HG02981 (cell line): Measurements from ENCODE around the gene HOMER2.
"Not testable (repeated sequence)": the region's sequence is repeated elsewhere in the genome, so short reads cannot be mapped to it uniquely, and the experiment has no call there.

Experiments used
- ATAC-seq: cut with Tn5 transposase; IDR thresholded peaks from one replicate; pipeline ENCODE4 v1.9.1; 2021; ENCODE audit warnings: mild to moderate bottlenecking, moderate library complexity; ENCODE audit not compliant: unreplicated experiment

HOMER2 gene

GRCh38 chr15:82966671-82967071, 14.2 kb upstream of the HOMER2 start:
- peak; percentile 86 for ATAC-seq

- ATAC-seq: no peak
These were observed 12.4 kb upstream of the HOMER2 start for GRCh38 chr15:82964890-82965289.

- no peak for ATAC-seq
These were observed 11.2 kb upstream of the HOMER2 start for GRCh38 chr15:82963471-82964341.

- ATAC-seq: no peak
These were observed 8.2 kb upstream of the HOMER2 start for GRCh38 chr15:82960766-82961165.

GRCh38 chr15:82959423-82959822, 6.9 kb upstream of the HOMER2 start:
- ATAC-seq: no peak

GRCh38 chr15:82958638-82959037, 6.1 kb upstream of the HOMER2 start:
- ATAC-seq: no peak

- ATAC-seq: no peak
These were observed 905 bp downstream of the HOMER2 start for GRCh38 chr15:82951472-82952157.

- peak; percentile 48 for ATAC-seq
These were observed 1.7 kb downstream of the HOMER2 start for GRCh38 chr15:82950746-82951370.

- ATAC-seq: no peak
These were observed 2.2 kb downstream of the HOMER2 start for GRCh38 chr15:82950295-82950694.

GRCh38 chr15:82946155-82946701, 6.3 kb downstream of the HOMER2 start:
- no peak for ATAC-seq

GRCh38 chr15:82945326-82945725, 7.2 kb downstream of the HOMER2 start:
- ATAC-seq: no peak

- no peak for ATAC-seq
These were observed 7.7 kb downstream of the HOMER2 start for GRCh38 chr15:82944821-82945220.

GRCh38 chr15:82944056-82944455, 8.5 kb downstream of the HOMER2 start:
- ATAC-seq: no peak

GRCh38 chr15:82943176-82943575, 9.3 kb downstream of the HOMER2 start:
- no peak for ATAC-seq

- no peak for ATAC-seq
These were observed 9.8 kb downstream of the HOMER2 start for GRCh38 chr15:82942691-82943090.

- ATAC-seq: not testable (repeated sequence)
These were observed 12.8 kb downstream of the HOMER2 start for GRCh38 chr15:82939678-82940077.

GRCh38 chr15:82937712-82938058, 14.8 kb downstream of the HOMER2 start:
- no peak for ATAC-seq

- ATAC-seq: no peak
These were observed 15.4 kb downstream of the HOMER2 start for GRCh38 chr15:82936966-82937711.

GRCh38 chr15:82935382-82935781, 17.1 kb downstream of the HOMER2 start:
- no peak for ATAC-seq

- ATAC-seq: no peak
These were observed 18.2 kb downstream of the HOMER2 start for GRCh38 chr15:82934100-82934880.
